PC-9 (cell line): ENCODE results near the gene PPP2R2B. TPM values are rescaled to one million over a fixed set of nuclear protein-coding genes. Genes with fewer than 3 reads are reported as not detected.

Experiments
- BruUV-seq: library from RNA; stranded (reverse); fragments of 400-500 nt; replicated peaks from 2 replicates; lab custom pipeline; 2021; lab: Mats Ljungman, UMichigan
- CTCF ChIA-PET: fragments of 300-600 bp; sonication (Branson Sonifier 250); formaldehyde crosslinking; loops from one replicate; lab custom pipeline; 2022; ENCODE audit warnings: antibody characterized with exemption; lab: Charles Lee
- POLR2A ChIA-PET: fragments of 300-600 bp; sonication (Branson Sonifier 250); formaldehyde crosslinking; loops from one replicate; lab custom pipeline; 2022; ENCODE audit warnings: antibody characterized with exemption; ENCODE audit not compliant: unreplicated experiment; lab: Charles Lee
- DNase-seq, 2 experiments: peaks; one replicate each; pipeline versions ENCODE4 v3.0.0 to v3.0.0-alpha.2; 2015 to 2022; ENCODE audit warnings: mixed read lengths in 1 of 2
- H2AFZ ChIP-seq: fragments of 200-600 bp; sonication (generic); 2 replicates; pipeline ENCODE4 v1.8.1; 2017; ENCODE audit warnings: antibody characterized with exemption
- H3F3A ChIP-seq: fragments of 200-600 bp; sonication (generic); 2 replicates; pipeline ENCODE4 v1.8.1; 2017; ENCODE audit warnings: antibody characterized with exemption, mild to moderate bottlenecking, low read depth; ENCODE audit not compliant: insufficient read depth
- H3K27ac ChIP-seq: fragments of 200-600 bp; sonication (generic); 2 replicates; pipeline ENCODE4 v1.6.1; 2016; ENCODE audit warnings: mixed run types
- H3K27me3 ChIP-seq: fragments of 200-600 bp; sonication (generic); 2 replicates; pipeline ENCODE4 v1.6.1; 2016; ENCODE audit warnings: low read depth, mixed run types; ENCODE audit not compliant: insufficient read depth
- H3K36me3 ChIP-seq: fragments of 200-600 bp; sonication (generic); 2 replicates; pipeline ENCODE4 v1.6.1; 2016; ENCODE audit warnings: low read depth, mixed run types
- H3K4me1 ChIP-seq: fragments of 200-600 bp; sonication (generic); replicated peaks from 2 replicates; pipeline ENCODE4 v1.6.1; 2016; ENCODE audit warnings: mixed run types; ENCODE audit not compliant: insufficient read depth
- H3K4me2 ChIP-seq: fragments of 200-600 bp; sonication (generic); 2 replicates; pipeline ENCODE4 v1.6.1; 2017; ENCODE audit warnings: mixed run types
- H3K4me3 ChIP-seq: fragments of 200-600 bp; sonication (generic); 2 replicates; pipeline ENCODE4 v1.6.1; 2016; ENCODE audit warnings: mixed run types
- H3K79me2 ChIP-seq: fragments of 200-600 bp; sonication (generic); 2 replicates; pipeline ENCODE4 v1.6.1; 2017; ENCODE audit warnings: low read depth, mixed run types
- H3K9me2 ChIP-seq: fragments of 200-600 bp; sonication (generic); 2 replicates; pipeline ENCODE4 v1.8.1; 2017; ENCODE audit warnings: mild to moderate bottlenecking; ENCODE audit not compliant: insufficient read depth
- H3K9me3 ChIP-seq: fragments of 200-600 bp; sonication (generic); 2 replicates; pipeline ENCODE4 v1.8.1; 2016; ENCODE audit warnings: low read depth; ENCODE audit not compliant: insufficient read depth
- H4K20me1 ChIP-seq: fragments of 200-600 bp; sonication (generic); 2 replicates; pipeline ENCODE4 v1.8.1; 2017; ENCODE audit not compliant: insufficient read depth
- EZH2 ChIP-seq: fragments of 200-600 bp; sonication (generic); IDR thresholded peaks from 2 replicates; pipeline ENCODE4 v1.8.0; 2017; ENCODE audit warnings: antibody characterized with exemption, low read depth
- intact Hi-C: fragments of 100-400 bp; cut with micrococcal nuclease; formaldehyde crosslinking; loops from one replicate; pipeline ENCODE4 v1.10.0; 2022; ENCODE audit not compliant: unreplicated experiment
- total RNA-seq: library from RNA; stranded (reverse); gene quantifications from 2 replicates; pipeline ENCODE4 v1.2.3, GENCODE V29; 2021
- TF ChIP-seq, protein P1 (sequence below): fragments of 200-600 bp; sonication (generic); conservative IDR thresholded peaks from 2 replicates; pipeline ENCODE4 v1.6.1; 2017; ENCODE audit warnings: mixed run types, antibody characterized with exemption, mild to moderate bottlenecking, moderate library complexity

The PPP2R2B gene
- total RNA-seq, 1 experiment from 2014 or later, result not detected

DNA sequence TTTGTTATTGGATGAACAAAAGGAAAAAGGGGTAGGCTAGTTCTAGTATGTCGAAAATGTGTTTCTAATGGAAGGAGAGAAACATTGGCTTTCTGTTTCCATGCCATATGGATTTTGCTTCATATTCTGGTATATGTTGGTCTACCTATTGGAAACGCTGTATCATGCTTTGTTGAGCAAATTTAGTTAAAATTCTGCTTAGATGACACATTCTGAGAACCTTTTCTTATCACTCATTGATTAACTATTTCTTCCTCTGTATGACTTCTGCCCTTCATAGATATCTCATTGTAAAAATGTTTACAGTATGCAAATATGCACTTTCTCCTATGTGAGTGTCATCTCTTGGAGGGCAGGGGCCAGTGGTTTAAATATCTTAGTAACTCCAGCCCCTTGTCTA lies 293.8 kb downstream of the PPP2R2B start:
- H3K36me3 ChIP-seq, result no peaks in the 10 kb centered on the region
- no peak overlapping the region for H3K4me3 ChIP-seq
- intact Hi-C loops, result no loop called here
- no peaks in the 10 kb centered on the region for H3K79me2 ChIP-seq
- no peaks in the 10 kb centered on the region for H3K9me2 ChIP-seq
- no peaks in the 10 kb centered on the region for H3K4me1 ChIP-seq
- POLR2A ChIA-PET, result no interaction called here
- TF ChIP-seq, protein P1, sequence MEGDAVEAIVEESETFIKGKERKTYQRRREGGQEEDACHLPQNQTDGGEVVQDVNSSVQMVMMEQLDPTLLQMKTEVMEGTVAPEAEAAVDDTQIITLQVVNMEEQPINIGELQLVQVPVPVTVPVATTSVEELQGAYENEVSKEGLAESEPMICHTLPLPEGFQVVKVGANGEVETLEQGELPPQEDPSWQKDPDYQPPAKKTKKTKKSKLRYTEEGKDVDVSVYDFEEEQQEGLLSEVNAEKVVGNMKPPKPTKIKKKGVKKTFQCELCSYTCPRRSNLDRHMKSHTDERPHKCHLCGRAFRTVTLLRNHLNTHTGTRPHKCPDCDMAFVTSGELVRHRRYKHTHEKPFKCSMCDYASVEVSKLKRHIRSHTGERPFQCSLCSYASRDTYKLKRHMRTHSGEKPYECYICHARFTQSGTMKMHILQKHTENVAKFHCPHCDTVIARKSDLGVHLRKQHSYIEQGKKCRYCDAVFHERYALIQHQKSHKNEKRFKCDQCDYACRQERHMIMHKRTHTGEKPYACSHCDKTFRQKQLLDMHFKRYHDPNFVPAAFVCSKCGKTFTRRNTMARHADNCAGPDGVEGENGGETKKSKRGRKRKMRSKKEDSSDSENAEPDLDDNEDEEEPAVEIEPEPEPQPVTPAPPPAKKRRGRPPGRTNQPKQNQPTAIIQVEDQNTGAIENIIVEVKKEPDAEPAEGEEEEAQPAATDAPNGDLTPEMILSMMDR, result no peak
- no peak for TF ChIP-seq EZH2
- H4K20me1 ChIP-seq, result no peaks in the 10 kb centered on the region
- H2AFZ ChIP-seq, result no peak overlapping the region
- CTCF ChIA-PET, result no interaction called here
- H3K27ac ChIP-seq, result no peak overlapping the region
- no peaks in the 10 kb centered on the region for H3F3A ChIP-seq
- DNase-seq, result no peak
- BruUV-seq, result no TSS peak
- no peak overlapping the region for H3K4me2 ChIP-seq
- peaks cover 37% of the 10 kb centered on the region; the same call in 1 of the 2 replicates for H3K27me3 ChIP-seq
- H3K9me3 ChIP-seq, result no peaks in the 10 kb centered on the region

DNA sequence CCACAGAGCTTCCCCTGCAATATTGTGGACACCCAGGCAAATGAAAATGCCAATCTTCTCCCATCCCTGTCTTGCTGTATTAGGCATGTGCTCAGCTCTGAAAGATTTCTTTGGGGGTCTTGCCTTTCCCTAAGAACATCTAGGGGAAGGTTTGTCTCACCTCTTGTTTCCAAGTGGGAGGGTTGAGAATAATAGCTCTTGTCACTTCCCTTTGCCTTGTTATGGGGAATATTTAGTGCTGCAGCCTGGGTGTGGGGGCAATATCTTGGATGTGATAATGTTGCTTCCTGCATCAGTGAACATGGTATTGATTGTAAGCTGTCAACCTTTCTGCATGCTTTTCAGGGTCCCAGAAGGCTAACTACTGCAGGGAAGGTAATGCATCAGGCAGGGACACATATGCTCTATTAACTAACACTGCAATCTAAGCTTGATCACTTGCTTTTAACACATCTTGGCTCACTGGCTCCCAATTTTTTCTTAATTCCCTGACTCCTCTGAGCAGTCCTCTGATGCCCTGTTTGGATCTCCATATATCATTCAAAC lies 296.4 kb downstream of the PPP2R2B start:
- H3K36me3 ChIP-seq, result no peaks in the 10 kb centered on the region
- no peaks in the 10 kb centered on the region for H3K9me3 ChIP-seq
- no peaks in the 10 kb centered on the region for H4K20me1 ChIP-seq
- ChIA-PET POLR2A (no interaction called here), CTCF (no interaction called here)
- no peak overlapping the region for H3K4me3 ChIP-seq
- no peak overlapping the region for H2AFZ ChIP-seq
- no peaks in the 10 kb centered on the region for H3K9me2 ChIP-seq
- DNase-seq, result no peak
- intact Hi-C loops, result no loop called here
- H3K4me1 ChIP-seq, result no peaks in the 10 kb centered on the region
- no peaks in the 10 kb centered on the region for H3F3A ChIP-seq
- TF ChIP-seq EZH2, result no peak
- no peaks in the 10 kb centered on the region for H3K79me2 ChIP-seq
- H3K27ac ChIP-seq, result no peak overlapping the region
- BruUV-seq, result no TSS peak
- H3K27me3 ChIP-seq, result peaks cover 33% of the 10 kb centered on the region; the same call in 1 of the 2 replicates
- no peak overlapping the region for H3K4me2 ChIP-seq

DNA sequence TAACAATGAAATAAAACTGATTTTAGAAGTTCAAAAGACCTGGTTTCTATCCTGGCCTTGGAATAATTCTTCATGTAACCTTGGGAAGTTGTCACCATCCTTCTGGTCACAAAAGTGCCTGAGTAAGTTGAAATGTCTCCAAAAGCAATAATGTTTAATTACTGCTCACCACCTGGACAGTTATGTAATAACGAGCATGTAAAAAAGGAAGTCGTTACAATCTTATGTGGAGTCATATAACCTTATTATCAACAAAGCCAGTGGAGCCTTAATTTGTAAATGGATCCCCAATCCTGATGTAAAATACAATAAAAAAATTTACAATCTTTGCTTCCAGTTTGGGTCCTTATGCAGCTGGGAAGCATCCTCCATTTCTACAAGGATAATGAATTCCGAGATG lies 298.3 kb downstream of the PPP2R2B start:
- TF ChIP-seq EZH2, result no peak
- TF ChIP-seq, protein P1, result no peak
- Histone ChIP-seq H3K27ac (no peak overlapping the region), H3K9me3 (no peaks in the 10 kb centered on the region), H3K4me3 (no peak overlapping the region), H3K27me3 (peaks cover 25% of the 10 kb centered on the region; the same call in 1 of the 2 replicates), H3F3A (no peaks in the 10 kb centered on the region), H3K36me3 (no peaks in the 10 kb centered on the region), H2AFZ (no peak overlapping the region), H3K4me1 (no peaks in the 10 kb centered on the region), H4K20me1 (no peaks in the 10 kb centered on the region), H3K79me2 (no peaks in the 10 kb centered on the region), H3K9me2 (no peaks in the 10 kb centered on the region), H3K4me2 (no peak overlapping the region)
- intact Hi-C loops, result no loop called here
- ChIA-PET CTCF (interaction anchor here (0.6 kb wide), 1 partner anchor 1896 kb away, joined by 3 read pairs; no protein-coding TSS in a partner anchor), POLR2A (no interaction called here)
- no peak for DNase-seq
- BruUV-seq, result no TSS peak

DNA sequence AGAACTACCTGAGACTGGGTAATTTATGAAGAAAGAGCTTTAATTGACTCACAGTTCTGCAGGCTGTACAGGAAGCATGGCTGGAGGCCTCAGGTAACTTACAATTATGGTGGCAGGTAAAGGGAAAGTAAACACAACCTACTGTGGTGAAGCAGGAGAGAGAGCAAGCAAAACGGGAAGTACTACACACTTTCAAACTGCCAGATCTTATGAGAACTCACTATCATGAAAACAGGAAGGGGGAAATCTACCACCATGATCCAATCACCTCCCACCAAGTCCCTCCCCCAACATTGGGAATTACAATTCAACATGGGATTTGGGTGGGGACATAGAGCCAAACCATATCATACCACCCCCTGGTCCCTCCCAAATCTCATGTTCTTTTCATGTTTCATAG lies 303.8 kb downstream of the PPP2R2B start:
- Histone ChIP-seq H3K27me3 (0 out of 2 replicates have a peak, but pooled peaks cover 12% of the 10 kb centered on the region), H3K4me1 (no peaks in the 10 kb centered on the region), H3K9me3 (no peaks in the 10 kb centered on the region), H3K9me2 (no peaks in the 10 kb centered on the region), H4K20me1 (no peaks in the 10 kb centered on the region), H3K4me2 (no peak overlapping the region), H3K4me3 (no peak overlapping the region), H3K27ac (no peak overlapping the region), H2AFZ (no peak overlapping the region), H3K79me2 (no peaks in the 10 kb centered on the region), H3K36me3 (no peaks in the 10 kb centered on the region), H3F3A (no peaks in the 10 kb centered on the region)
- intact Hi-C loops, result no loop called here
- BruUV-seq, result no TSS peak
- CTCF ChIA-PET, result no interaction called here
- POLR2A ChIA-PET, result no interaction called here
- TF ChIP-seq, protein P1, result no peak
- TF ChIP-seq EZH2, result no peak
- DNase-seq, result no peak
